ENCODE results near the gene CTTN. TPM values are rescaled to one million over a fixed set of nuclear protein-coding genes. Genes with fewer than 3 reads are reported as not detected.

CTTN gene
- total and polyA plus RNA-seq, 2 of the 8 experiments (the other 6 are each of a cell fraction or from before 2014, with no cell fraction given) = 84.6 to 216 TPM

DNA sequence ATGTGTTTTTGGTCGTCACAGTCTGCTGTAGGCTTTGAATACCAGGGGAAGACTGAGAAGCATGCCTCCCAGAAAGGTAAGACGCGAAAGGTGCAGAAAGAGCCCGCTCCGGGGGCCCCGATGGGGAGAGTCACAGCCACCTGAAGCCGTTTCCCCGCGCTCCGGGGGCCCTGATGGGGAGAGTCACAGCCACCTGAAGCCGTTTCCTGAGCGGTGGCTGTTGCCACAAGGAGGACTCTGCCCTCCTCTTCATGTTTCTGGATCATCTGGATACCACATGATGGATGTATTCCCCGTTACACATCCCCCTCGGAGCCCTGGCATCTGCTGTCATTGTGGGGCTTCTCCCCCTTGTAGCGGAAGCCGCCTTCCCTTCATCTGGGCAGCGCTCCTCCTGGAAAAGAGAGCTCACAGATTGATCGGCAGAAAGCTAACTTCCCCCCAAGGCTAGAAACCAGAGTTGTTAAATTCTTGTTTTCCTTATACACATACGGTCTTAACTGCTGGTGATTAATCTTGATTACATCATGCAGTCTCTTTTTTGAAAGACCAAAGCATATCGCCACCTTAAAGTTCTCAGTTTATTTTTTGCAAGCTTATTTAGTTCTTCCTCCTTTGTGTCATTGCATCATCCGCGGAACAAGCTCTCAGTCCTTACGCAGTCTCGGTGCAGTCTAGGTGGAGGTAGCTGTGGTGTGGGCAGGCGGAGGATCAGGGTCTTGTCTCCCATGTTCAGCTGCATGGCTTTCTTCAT is 17.5 kb downstream of the CTTN start:
- Histone ChIP-seq H3K9me3 (ENCODE audit: insufficient read depth in 2 of 2, low read depth in 1 of 2, low read length in 1 of 2) (no peaks in the 10 kb centered on the region), H3K4me2 (ENCODE audit: insufficient read depth in 1 of 2, low read depth in 2 of 2, low read length in 2 of 2) (no peak overlapping the region), H3K14ac (ENCODE audit: insufficient read length) (no peak overlapping the region), H3K18ac (ENCODE audit: extremely low read depth, low read length) (no peak overlapping the region), H2AK5ac (ENCODE audit: low read depth, low read length) (no peak overlapping the region), H3K27me3 (replicated peaks in 1 of 4; ENCODE audit: control insufficient read depth in 3 of 4, extremely low read depth in 1 of 4, insufficient read depth in 3 of 4, low read length in 3 of 4) (no peaks in the 10 kb centered on the region), H4K20me1 (replicated peaks in 1 of 2; ENCODE audit: control insufficient read depth in 1 of 2, insufficient read depth in 2 of 2, low read length in 2 of 2) (peaks cover 8 to 26% of the 10 kb centered on the region in 2 experiments), H3K4me3 (ENCODE audit: extremely low read depth in 1 of 4, insufficient read depth in 2 of 4, low read depth in 3 of 4, low read length in 4 of 4) (no peak overlapping the region), H3K36me3 (ENCODE audit: control insufficient read depth in 2 of 4, insufficient read depth in 4 of 4, low read length in 3 of 4) (peaks cover 49 to 87% (median 80%) of the 10 kb centered on the region in 4 experiments), H3K27ac (ENCODE audit: low read depth, low read length) (no peak overlapping the region), H3K79me2 (ENCODE audit: control insufficient read depth in 1 of 2, insufficient read depth in 2 of 2, low read length in 2 of 2) (no peaks in the 10 kb centered on the region; a peak in 1 of 4 replicates), H3K79me1 (ENCODE audit: low read depth, low read length) (no peaks in the 10 kb centered on the region; the same call in 1 of the 2 replicates), H4K5ac (ENCODE audit: insufficient read length, low read depth, low read length) (no peak overlapping the region), H2AFZ (ENCODE audit: low read length) (no peak overlapping the region), H3K4ac (replicated peaks; ENCODE audit: insufficient read length, low read depth, low read length) (no peak overlapping the region), H3K23ac (ENCODE audit: insufficient read length) (no peak overlapping the region), H4K91ac (replicated peaks; ENCODE audit: insufficient read length, low read length) (no peak overlapping the region), H2BK20ac (ENCODE audit: low read length) (no peak overlapping the region), H2BK5ac (ENCODE audit: low read depth, low read length) (no peak overlapping the region), H3K4me1 (replicated peaks in 1 of 4; ENCODE audit: control insufficient read depth in 3 of 4, insufficient read depth in 4 of 4, low read length in 3 of 4) (no peaks in the 10 kb centered on the region), H3K23me2 (ENCODE audit: low read depth, low read length) (no peaks in the 10 kb centered on the region), H3K9ac (replicated peaks in 1 of 4; ENCODE audit: extremely low read depth in 1 of 4, low read depth in 3 of 4, low read length in 3 of 4) (no peak overlapping the region), H2BK12ac (ENCODE audit: low read depth, low read length) (no peak overlapping the region), H2BK15ac (ENCODE audit: low read length) (no peak overlapping the region), H4K8ac (ENCODE audit: extremely low read depth, insufficient read depth, low read length) (no peak overlapping the region), H2BK120ac (replicated peaks; ENCODE audit: low read depth, low read length) (no peak overlapping the region), H3K56ac (replicated peaks; ENCODE audit: insufficient read length, low read depth, low read length) (no peak overlapping the region)
- CTCF ChIA-PET (ENCODE audit: partially characterized antibody) = interaction anchor here (0.6 to 1.3 kb wide), 9 partner anchors 8 to 527 kb away, joined by 3 to 5 read pairs (median 3); no protein-coding TSS in a partner anchor
- POLR2A ChIA-PET (ENCODE audit: partially characterized antibody) = interaction anchor here (0.9 to 1.4 kb wide), 5 partner anchors 8 to 16 kb away, joined by 3 read pairs; no protein-coding TSS in a partner anchor
- no peak for TF ChIP-seq GTF2F1 (IDR thresholded peaks at IDR 0.05; ENCODE audit: borderline replicate concordance, low read depth, low read length)
- TF ChIP-seq TEAD4 (IDR thresholded peaks at IDR 0.05; ENCODE audit: low read depth, low read length) = no peak
- no peak for TF ChIP-seq EZH2 (IDR thresholded peaks at IDR 0.05; ENCODE audit: low read depth, low read length, severe bottlenecking)
- DNase-seq (ENCODE audit: low read depth in 1 of 2, low spot score in 2 of 2) (no peak), FAIRE-seq (no peak)
- whole genome bisulfite sequencing, 2 experiments (ENCODE audit: extremely low coverage in 1 of 2, insufficient coverage in 1 of 2, insufficient read length in 1 of 2, insufficient replicate concordance in 2 of 2, low coverage in 1 of 2, low lambda C conversion rate in 2 of 2, missing lambda C conversion rate in 1 of 2) = 95% methylated on average over 25 of the region's 25 CpGs; no CpG with 5 or more reads in 1 of the 2 experiments

Measured in H1 (cell line).